GM18519 (cell line): ENCODE data around the gene E2F4.

Source experiments
- ATAC-seq: cut with Tn5 transposase; IDR thresholded peaks from one replicate; pipeline ENCODE4 v1.9.1; 2021; ENCODE audit warnings: mild to moderate bottlenecking, moderate library complexity; ENCODE audit not compliant: unreplicated experiment, low FRiP score

Gene E2F4

GRCh38 chr16:67157892-67158635 lies 33.9 kb upstream of the E2F4 start:
- ATAC-seq: no peak

GRCh38 chr16:67158637-67159600 lies 33.0 kb upstream of the E2F4 start:
- ATAC-seq: no peak

GRCh38 chr16:67161595-67162058 lies 30.3 kb upstream of the E2F4 start:
- no peak for ATAC-seq

- no peak for ATAC-seq
Measured at GRCh38 chr16:67162506-67163163, 29.3 kb upstream of the E2F4 start.

DNA sequence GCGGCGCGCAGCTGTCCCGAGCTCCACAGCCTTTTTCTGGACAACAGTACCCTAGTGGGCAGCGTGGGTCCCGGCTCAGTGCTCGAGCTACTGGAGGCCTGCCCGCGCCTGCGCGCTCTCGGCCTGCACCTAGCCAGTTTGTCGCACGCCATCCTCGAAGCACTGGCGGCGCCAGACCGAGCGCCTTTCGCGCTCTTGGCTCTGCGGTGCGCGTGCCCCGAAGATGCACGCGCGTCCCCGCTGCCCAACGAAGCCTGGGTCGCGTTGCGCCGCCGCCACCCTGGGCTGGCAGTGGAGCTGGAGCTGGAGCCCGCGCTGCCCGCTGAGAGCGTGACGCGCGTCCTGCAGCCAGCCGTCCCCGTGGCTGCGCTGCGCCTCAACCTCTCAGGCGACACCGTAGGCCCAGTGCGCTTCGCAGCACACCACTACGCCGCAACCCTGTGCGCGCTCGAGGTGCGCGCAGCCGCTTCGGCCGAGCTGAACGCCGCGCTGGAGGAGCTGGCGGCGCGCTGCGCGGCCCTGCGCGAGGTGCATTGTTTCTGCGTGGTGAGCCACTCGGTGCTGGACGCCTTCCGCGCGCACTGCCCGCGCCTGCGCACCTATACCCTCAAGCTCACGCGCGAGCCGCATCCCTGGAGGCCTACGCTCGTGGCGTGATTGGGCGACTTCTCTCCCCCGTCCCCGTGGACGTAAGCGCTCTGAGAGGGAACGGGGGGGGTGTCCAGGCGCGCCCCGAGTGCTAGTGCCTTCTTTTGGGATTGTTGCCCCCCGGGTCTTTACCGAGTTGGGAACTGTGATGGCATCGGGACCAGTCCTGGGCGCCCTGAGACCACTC lies 28.6 kb upstream of the E2F4 start:
- ATAC-seq: no peak

GRCh38 chr16:67163999-67164558 lies 27.9 kb upstream of the E2F4 start:
- ATAC-seq: no peak

DNA sequence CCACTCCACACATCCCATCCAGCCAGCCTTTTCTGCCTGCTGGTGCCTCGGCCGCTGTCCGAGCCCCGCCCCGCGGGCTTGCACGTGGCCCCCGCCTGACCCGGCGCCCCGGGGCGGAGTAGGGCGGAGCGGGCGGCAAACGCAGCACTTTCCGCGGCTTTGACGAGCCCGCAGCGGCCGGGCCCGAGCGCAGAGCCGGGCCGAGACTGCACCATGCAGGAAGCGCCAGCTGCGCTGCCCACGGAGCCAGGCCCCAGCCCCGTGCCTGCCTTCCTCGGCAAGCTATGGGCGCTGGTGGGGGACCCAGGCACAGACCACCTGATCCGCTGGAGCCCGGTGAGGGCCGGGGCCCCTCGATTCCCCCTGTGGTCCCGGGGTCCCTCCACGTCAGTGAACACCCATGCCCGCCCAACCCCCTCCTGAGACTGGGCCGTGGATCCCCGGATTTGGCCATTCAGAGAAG lies 27.3 kb upstream of the E2F4 start, which contains the start of gene HSF4:
TSS of gene HSF4 (plus strand) at position 147 of the 463 bp plus-strand sequence. CDS start at position 214, 67 bp downstream.
- no peak for ATAC-seq

GRCh38 chr16:67165121-67166078 lies 26.6 kb upstream of the E2F4 start:
- ATAC-seq: no peak

DNA sequence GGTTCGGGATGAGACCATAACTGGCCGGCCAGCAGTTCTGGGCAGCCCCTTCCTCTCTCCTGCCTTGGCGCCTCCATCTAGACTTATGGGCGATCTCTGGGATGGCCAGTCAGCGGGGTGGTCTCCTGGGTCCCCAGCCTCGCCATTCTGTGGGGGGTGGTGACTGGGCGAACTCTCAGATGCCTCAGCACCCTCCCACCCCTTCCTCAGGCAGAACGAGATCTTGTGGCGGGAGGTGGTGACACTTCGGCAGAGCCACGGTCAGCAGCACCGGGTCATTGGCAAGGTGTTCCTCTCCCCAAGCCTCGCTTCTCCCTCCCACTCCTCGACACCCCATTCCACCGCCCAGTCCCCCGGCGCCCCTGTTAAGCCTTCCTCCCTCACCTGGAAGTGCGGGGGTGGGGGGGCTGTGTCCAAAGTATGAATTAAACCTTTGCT lies 25.8 kb upstream of the E2F4 start:
- ATAC-seq: no peak

DNA sequence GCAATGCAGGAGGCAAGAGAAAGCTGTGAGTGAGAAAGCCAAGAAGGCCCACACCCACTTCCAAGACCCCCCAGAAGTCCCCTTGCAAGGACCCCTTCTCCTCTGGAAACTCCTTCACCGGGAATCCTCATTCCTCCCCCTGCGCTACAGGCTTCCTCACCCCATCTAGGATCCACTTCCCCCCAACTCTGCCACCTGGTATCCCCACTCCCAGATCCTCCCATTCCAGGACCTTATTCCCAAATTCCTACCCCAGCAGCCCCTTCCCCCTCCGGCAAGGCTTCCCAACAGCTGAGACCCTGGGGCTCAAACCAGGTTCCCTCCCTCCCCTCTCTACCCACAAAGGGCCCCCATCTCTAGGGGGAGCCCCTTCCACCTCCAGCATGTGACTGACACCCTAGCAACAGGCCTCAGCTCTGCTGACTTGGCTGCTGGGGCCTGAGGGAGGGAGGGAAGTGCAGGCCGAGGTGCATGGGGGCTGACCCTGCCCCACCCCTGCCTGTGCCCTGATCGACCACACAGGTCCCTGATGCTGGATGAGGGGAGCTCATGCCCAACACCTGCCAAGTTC lies 25.3 kb upstream of the E2F4 start:
- no peak for ATAC-seq

DNA sequence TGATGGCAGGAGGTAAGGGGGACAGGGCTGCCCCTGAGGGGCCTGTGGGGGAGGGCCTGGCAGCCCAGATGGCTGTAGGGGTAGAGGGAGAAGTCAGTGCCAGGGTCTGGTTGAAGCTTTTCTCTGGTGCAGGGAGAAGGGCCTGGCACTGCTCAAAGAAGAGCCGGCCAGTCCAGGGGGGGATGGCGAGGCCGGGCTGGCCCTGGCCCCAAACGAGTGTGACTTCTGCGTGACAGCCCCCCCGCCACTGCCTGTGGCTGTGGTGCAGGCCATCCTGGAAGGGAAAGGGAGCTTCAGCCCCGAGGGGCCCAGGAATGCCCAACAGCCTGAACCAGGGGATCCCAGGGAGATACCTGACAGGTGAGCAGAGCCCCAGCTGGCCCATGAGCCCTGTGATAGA lies 24.4 kb upstream of the E2F4 start:
- no peak for ATAC-seq

GRCh38 chr16:67169011-67169451 lies 22.9 kb upstream of the E2F4 start:
- ATAC-seq: no peak

GRCh38 chr16:67169642-67170167 lies 22.2 kb upstream of the E2F4 start:
- ATAC-seq: no peak

DNA sequence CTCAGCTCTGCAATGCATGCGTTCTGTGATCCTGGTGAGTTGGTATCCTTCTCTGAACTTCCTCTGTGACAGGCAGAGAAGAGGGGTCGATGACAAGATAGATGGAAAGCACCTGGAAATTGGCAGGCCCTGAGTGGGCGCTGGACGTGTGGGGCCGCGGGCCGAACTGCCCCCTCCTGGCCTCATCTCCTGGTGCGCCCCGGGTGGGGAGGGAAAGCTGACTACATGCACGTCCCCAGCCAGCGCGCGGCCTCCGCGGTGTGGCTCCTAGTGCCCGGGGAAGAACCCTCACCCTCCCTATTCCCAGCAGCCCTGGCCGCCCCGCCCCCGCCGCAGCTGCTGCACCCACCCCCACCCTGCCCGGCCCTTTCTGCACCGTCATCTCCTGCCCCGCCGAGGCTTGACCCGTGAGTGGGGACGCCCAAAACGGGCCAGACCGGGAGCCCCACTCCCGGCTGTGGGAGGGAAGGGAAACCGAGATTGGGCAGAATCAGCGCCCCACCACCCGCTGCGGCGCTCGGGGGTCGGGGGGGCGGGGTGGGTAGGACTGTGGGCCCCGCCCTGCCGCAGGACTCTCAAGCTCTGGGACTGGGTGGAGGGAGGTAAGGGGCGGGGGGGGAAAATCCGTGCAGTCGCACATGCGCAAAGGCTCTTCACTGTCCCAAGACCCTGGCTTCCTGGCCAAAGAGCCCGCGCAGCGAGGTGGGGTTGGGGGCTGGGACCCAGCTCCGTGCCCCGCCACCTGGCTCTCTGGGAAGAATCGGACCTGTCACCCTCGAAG lies 21.6 kb upstream of the E2F4 start, which contains the start of gene NOL3:
TSS of gene NOL3 (plus strand) at position 371 of the 781 bp plus-strand sequence.
- ATAC-seq: no peak

- ATAC-seq: no peak
Measured at GRCh38 chr16:67170949-67171649, 20.9 kb upstream of the E2F4 start.

- ATAC-seq: no peak
Measured at GRCh38 chr16:67173323-67173722, 18.6 kb upstream of the E2F4 start.
